GM12891 (cell line): ENCODE results near the gene EXOC4.

ENCODE experiments used
- DNase-seq: peaks from one replicate; pipeline ENCODE4 v3.0.0; 2011; ENCODE audit warnings: low spot score; ENCODE audit not compliant: insufficient read length
- FAIRE-seq: peaks from 2 replicates; lab custom pipeline; 2011; peaks lifted over from hg19 to GRCh38; lab: Jason Lieb, UNC
- PAX5 ChIP-seq: IDR thresholded peaks from 2 replicates; pipeline ENCODE4 v1.6.1; 2011; ENCODE audit warnings: low read length, moderate library complexity, mild to moderate bottlenecking; ENCODE audit not compliant: insufficient read depth, severe bottlenecking
- POLR2A ChIP-seq: IDR thresholded peaks from 2 replicates; pipeline ENCODE4 v1.6.1; 2011; ENCODE audit warnings: low read depth, low read length, control low read depth
- POLR2AphosphoS5 ChIP-seq: IDR thresholded peaks from 2 replicates; pipeline ENCODE4 v1.6.1; 2011; ENCODE audit warnings: low read depth, low read length, control low read depth
- POU2F2 ChIP-seq: IDR thresholded peaks from 2 replicates; pipeline ENCODE4 v1.6.1; 2011; ENCODE audit warnings: low read depth, mild to moderate bottlenecking, control low read depth, low read length, moderate library complexity
- SPI1 ChIP-seq: IDR thresholded peaks from 2 replicates; pipeline ENCODE4 v1.6.1; 2011; ENCODE audit warnings: low read depth, low read length, control low read depth
- TAF1 ChIP-seq: IDR thresholded peaks from 2 replicates; pipeline ENCODE4 v1.6.1; 2011; ENCODE audit warnings: low read depth, low read length, control low read depth

EXOC4 gene

DNA sequence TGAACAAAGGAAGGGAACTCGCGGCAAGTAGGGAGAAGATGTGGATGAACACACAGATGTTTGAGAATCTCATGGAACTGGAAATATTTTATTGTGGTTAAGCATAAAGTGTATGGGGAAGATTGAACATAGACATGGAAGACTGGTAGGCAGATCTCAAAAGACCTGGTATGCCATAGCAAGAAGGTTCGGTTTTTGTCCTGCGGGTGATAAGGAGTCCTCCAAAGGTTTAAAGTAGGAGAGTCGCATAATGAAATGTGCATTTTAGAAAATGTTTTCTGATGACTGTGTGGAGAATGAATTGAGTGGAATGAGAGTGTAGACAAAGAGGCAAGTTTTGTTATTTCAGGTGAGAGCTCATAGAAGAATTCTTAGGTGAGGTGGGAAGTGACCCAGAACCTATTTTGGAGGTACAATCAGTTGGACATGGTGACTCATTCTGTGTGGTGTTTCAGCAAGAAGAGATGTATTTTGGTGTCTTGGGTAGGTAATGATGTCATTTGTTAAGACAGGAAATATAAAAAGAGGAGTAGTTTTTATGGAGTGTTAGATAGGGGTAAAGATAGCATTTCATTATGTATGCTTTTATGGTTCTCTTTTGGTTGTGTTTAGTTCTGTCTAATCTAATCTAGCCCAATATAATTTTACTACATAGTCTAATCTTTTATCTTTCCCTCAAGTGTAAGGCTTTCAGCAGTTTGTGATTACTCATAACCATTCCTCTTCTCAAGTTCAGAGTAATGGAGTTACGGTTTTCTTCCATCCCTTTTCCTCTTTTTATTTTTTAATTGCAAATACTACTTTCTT, 239.2 kb downstream of the EXOC4 start:
- FAIRE-seq: no peak

DNA sequence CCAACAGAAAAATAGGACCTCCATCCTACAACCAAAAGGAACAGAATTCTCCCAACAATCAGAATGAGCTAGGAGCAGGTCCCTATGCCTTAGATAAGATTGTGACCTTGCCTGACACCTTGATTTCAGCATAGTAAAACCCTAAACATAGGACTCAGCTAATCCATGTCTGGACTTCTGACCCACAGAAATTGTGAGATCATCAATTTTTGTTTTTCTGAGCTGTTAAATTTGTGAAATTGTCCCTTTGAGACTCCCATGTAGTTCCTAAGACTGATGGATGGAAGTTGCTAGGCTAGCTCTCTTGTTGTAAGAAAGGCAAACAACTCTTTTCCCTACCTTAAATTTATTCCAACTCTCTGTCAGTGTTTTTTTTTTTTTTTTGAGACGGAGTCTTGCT, 244.2 kb downstream of the EXOC4 start:
- no peak for DNase-seq
- FAIRE-seq: no peak

More for the DNA sequence above, 239.2 kb downstream of the EXOC4 start:
- DNase-seq: no peak
- no peak for TF ChIP-seq PAX5
- no peak for TF ChIP-seq POU2F2
- no peak for TF ChIP-seq SPI1

DNA sequence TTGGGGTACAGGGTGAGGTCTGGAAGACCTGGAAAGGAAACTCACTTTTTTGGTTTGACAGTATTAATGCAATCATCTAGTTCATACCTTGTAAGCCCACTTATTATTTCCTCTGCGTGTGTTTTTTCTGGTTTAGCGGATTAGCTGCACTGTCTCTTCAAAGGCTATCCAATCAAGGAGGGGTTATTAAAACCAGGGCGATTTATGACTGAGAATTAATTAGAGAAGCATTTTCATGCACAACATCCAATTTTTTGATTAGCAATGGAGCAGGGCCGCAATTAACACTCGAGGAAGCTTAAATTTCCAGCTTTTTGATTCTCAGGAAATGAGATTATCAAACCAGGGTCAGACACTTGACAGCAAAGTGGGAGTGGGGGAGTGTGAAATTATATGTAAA, 248.9 kb downstream of the EXOC4 start:
- no peak for FAIRE-seq
- no peak for DNase-seq

More for the DNA sequence above, 244.2 kb downstream of the EXOC4 start:
- no peak for TF ChIP-seq POLR2A
- no peak for TF ChIP-seq SPI1
- no peak for TF ChIP-seq POU2F2
- TF ChIP-seq PAX5: no peak
- TF ChIP-seq TAF1: no peak
- TF ChIP-seq POLR2AphosphoS5: no peak

GRCh38 chr7:133502498-133502897, 249.6 kb downstream of the EXOC4 start:
- DNase-seq (no peak), FAIRE-seq (no peak)
- TF ChIP-seq POLR2AphosphoS5: no peak
- no peak for TF ChIP-seq POLR2A
- TF ChIP-seq TAF1: no peak
- no peak for TF ChIP-seq POU2F2
- no peak for TF ChIP-seq PAX5
- no peak for TF ChIP-seq SPI1

More for the DNA sequence above, 248.9 kb downstream of the EXOC4 start:
- TF ChIP-seq POU2F2 (no peak), PAX5 (no peak), TAF1 (no peak), SPI1 (no peak), POLR2AphosphoS5 (no peak), POLR2A (no peak)

DNA sequence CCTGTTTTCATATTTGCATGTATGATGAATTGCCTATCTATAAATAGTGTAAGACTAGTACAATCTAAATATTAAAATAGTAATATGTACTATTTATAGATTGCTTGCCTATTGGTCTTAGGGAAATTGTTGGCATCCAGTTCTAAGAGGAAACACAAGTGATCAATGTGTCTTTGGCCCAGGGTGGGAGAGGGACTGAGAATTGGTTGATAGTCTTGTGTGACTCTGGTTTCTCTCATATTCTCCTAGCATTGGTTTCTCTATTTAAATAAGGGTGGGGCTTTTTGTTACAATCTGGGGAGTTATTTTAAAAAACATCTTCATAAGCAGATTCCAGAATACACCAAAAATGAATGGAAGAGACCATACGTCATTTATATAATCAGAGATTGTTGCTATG, 250.1 kb downstream of the EXOC4 start:
- FAIRE-seq: no peak
- TF ChIP-seq POLR2A (no peak), POU2F2 (no peak), POLR2AphosphoS5 (no peak), SPI1 (no peak), TAF1 (no peak), PAX5 (no peak)

GRCh38 chr7:133504825-133505224, 251.9 kb downstream of the EXOC4 start:
- TF ChIP-seq TAF1: no peak
- no peak for TF ChIP-seq POU2F2
- TF ChIP-seq POLR2A: no peak
- no peak for TF ChIP-seq POLR2AphosphoS5
- TF ChIP-seq PAX5: no peak
- TF ChIP-seq SPI1: no peak
- DNase-seq: no peak
- FAIRE-seq: no peak

More for the DNA sequence above, 250.1 kb downstream of the EXOC4 start:
- DNase-seq: no peak

- DNase-seq (no peak), FAIRE-seq (no peak)
- TF ChIP-seq POLR2A: no peak
- no peak for TF ChIP-seq POU2F2
- no peak for TF ChIP-seq SPI1
- no peak for TF ChIP-seq TAF1
Measured at GRCh38 chr7:133509822-133510221, 256.9 kb downstream of the EXOC4 start.

DNA sequence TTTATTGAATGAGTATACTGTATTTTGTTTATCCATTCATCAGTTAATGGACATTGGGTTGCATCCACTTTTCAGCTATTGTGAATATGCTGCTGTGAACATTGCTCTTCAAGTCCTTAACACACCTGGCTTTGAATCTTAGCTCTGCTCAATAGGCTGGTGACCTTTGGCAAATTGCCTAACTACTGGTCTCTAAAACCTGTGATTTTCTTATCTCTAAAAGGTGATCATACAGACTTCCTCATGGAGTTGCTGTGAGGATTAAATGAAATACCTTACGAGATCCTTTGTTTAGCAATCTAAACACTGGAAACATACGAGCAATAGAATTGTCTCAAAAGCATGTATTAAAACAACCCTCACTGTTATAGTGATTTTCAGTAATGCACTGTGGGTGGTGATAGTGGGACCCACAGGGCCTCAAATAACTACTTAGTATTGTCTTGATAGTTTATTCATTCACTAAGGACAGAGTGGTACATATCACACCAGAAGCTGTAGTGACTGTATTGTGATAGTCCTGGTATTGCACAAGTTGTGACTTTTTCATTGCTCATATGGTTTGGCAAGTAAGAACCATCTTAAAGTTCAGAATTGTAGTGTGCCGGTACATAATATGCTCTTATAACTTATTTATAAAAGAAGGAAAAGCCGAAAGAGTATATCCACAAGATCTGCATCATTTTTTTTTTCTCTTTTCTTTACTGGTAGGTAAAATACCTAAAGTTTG, 257.6 kb downstream of the EXOC4 start:
- FAIRE-seq (no peak), DNase-seq (no peak)
- TF ChIP-seq POU2F2: no peak
- no peak for TF ChIP-seq POLR2AphosphoS5

DNA sequence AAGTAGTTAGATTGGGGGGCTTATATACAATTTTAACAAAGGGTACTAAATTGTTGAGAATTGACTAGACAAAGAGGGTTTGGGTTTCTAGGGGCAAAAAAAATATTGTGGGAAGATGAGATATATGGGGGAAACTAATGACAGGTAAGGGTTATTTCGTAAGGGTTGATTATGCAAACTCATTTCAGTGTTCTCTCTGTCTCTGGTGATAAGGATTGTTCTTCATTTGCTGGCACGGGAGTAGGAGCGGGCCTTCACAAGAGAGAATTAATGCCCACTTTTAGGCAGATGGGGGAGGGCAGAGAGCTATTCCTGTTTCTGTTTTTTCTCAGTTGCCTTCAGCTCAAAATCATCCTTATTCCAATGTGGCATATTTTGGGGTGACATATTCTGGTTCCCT, 258.4 kb downstream of the EXOC4 start:
- no peak for FAIRE-seq
- DNase-seq: no peak
- TF ChIP-seq PAX5 (no peak), POLR2A (no peak), POU2F2 (no peak), SPI1 (no peak), TAF1 (no peak), POLR2AphosphoS5 (no peak)

DNA sequence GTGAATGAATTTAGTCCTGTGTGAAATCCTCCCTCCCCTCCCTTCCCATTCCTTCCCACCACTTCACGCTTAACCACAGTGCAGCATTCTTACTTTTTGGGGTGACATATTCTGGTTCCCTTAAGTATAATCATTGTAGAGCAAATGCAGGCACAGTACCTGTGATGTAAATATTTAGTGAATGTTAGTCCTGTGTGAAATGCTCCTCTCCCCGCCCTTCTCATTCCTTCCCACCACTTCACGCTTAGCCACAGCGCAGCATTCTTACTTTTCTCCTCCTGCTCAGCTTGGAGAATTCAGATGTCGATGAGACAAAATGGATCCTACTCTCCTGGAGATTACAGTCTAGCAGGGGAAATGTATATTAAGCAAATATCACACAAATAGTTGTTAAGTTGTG, 258.8 kb downstream of the EXOC4 start:
- TF ChIP-seq SPI1: no peak
- no peak for TF ChIP-seq TAF1
- TF ChIP-seq POLR2AphosphoS5: no peak

More for the DNA sequence above, 258.8 kb downstream of the EXOC4 start:
- DNase-seq: no peak
- FAIRE-seq: no peak
